Measurements from ENCODE around the gene MEF2C. TPM values are rescaled to one million over a fixed set of nuclear protein-coding genes. Genes with fewer than 3 reads are reported as not detected.

Gene MEF2C
- total RNA-seq, 2 donors from 2014 or later, result 36.1 to 57.5 TPM

DNA sequence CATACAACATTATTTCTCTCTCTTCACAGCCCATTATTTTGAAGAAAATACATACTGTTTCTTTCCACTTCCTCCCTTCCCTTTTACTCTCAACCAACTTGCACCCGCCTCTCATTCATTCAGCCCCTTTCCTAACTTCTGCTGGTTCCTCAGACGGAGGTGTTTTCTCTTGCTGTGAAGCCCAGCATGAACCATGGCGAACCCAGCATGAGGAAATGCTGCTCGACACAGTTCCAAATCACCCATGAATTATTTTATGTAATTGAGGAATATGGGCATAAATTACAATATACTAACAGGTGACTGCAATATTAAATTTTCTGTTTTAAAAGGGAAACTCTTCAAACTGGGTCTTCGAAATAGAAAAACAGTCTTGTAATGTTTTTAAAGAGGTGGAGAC, 124.8 kb downstream of the MEF2C start:
- no peaks in the 10 kb centered on the region for H3K9me3 ChIP-seq
- H3K27me3 ChIP-seq, result no peaks in the 10 kb centered on the region
- DNase-seq (ENCODE audit: low spot score), result no peak
- TF ChIP-seq, protein P1, sequence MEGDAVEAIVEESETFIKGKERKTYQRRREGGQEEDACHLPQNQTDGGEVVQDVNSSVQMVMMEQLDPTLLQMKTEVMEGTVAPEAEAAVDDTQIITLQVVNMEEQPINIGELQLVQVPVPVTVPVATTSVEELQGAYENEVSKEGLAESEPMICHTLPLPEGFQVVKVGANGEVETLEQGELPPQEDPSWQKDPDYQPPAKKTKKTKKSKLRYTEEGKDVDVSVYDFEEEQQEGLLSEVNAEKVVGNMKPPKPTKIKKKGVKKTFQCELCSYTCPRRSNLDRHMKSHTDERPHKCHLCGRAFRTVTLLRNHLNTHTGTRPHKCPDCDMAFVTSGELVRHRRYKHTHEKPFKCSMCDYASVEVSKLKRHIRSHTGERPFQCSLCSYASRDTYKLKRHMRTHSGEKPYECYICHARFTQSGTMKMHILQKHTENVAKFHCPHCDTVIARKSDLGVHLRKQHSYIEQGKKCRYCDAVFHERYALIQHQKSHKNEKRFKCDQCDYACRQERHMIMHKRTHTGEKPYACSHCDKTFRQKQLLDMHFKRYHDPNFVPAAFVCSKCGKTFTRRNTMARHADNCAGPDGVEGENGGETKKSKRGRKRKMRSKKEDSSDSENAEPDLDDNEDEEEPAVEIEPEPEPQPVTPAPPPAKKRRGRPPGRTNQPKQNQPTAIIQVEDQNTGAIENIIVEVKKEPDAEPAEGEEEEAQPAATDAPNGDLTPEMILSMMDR (IDR thresholded peaks at IDR 0.05), result no peak
- H3K36me3 ChIP-seq, result peaks cover 26% of the 10 kb centered on the region
- no peak overlapping the region for H3K27ac ChIP-seq
- no peak overlapping the region for H3K4me3 ChIP-seq
- H3K4me1 ChIP-seq, result peaks cover 0 to 12% of the 10 kb centered on the region in 2 donors

DNA sequence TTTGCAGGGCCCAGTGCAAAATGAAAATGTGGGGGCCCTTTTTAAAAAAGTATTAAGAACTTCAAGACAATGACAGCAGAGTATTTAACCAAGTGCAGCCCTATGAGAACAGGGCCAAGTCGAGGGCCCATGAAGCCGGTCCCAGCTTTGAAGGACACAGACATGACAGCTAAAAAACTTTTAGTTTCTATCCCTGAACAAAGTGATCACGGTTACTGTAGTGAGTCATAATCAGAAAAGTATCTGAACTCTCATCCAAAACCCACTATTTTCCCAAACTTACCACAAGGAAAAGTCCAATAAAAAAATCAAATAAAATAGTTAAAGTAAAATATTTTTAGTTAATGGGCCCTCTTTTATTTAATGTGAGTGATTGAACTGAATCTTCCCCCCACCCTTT, 126.0 kb downstream of the MEF2C start:
- peaks cover 30% of the 10 kb centered on the region for H3K36me3 ChIP-seq
- no peaks in the 10 kb centered on the region for H3K27me3 ChIP-seq
- H3K4me1 ChIP-seq, result peaks cover 0 to 11% of the 10 kb centered on the region in 2 donors
- no peak overlapping the region for H3K4me3 ChIP-seq
- no peak overlapping the region for H3K27ac ChIP-seq
- TF ChIP-seq, protein P1 (IDR thresholded peaks at IDR 0.05), result no peak
- no peaks in the 10 kb centered on the region for H3K9me3 ChIP-seq
- DNase-seq (ENCODE audit: low spot score), result no peak

DNA sequence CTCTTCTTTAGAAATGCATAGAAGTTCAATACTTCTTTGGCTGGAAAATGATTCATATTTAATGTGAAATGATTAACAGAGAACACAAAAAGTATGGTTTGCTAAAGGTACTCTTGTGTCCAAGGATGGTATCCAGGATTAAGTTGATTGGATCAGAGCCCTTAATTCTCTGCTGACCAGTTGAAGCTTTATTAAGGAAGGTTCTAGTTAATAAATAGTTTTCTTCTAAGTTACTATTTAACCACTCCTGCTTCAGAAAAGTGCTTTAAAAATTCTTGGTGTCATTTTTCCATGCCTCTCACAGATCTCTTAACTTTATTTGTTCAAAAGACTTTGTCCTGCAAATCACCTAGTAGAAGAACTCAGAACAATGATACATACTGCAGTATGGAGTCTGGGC, 134.3 kb downstream of the MEF2C start:
- peaks cover 41% of the 10 kb centered on the region for H3K36me3 ChIP-seq
- no peak for DNase-seq (ENCODE audit: low spot score)
- no peak overlapping the region for H3K27ac ChIP-seq
- H3K27me3 ChIP-seq, result no peaks in the 10 kb centered on the region
- H3K4me1 ChIP-seq, result peaks cover 0 to 14% of the 10 kb centered on the region in 2 donors
- TF ChIP-seq, protein P1 (IDR thresholded peaks at IDR 0.05), result no peak
- no peak overlapping the region for H3K4me3 ChIP-seq
- no peaks in the 10 kb centered on the region for H3K9me3 ChIP-seq

DNA sequence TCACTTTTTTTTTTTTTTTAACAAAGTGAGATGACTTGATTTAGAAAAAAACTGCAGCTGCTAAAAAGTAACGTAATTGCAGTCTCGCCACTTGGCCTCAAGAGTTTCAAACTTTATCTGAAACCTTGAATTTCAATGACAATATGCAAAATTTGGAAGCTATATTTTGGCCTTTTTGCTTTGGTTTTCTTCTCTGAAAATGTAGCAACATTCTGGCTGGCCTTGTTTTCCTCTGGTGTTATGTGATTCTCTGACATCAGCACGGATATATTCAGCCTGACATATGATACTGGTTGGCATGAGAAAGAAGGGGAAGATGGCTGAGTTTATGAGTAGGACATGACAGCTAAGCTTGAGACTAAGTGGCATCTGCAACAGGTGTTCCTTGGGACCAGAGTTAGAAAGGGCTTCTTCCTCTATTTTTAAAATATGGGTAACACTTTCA, 136.5 kb downstream of the MEF2C start:
- Histone ChIP-seq H3K27ac (peak overlapping the region in 1 of 2 donors; percentile 22), H3K4me1 (peaks cover 0 to 23% of the 10 kb centered on the region in 2 donors)

DNA sequence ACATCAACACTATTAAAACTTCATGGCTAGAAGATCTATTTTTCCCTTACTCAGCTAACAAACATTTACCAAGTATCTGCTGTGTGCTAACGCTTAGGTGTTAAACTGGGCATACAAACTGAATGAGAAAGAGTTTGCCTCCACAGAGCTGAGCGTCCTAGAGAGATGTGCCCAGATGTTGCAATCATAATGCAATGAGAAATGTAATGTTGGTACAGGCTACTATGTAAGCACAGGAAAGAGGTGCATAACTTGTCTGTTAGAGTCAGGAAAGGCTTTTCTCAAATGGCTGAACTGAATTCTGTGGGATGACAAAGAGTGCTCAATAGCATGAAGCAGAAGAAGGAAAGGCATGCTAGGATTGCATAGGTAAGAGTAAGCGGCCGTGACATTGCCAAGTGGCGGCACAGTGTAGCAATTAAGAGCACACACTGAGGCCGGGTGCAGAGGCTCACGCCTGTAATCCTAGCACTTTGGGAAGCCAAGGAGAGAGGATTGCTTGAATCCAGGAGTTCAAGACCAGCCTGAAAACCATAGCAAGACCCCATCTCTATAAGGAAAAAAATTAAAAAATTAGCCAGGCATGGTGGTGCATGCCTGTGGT, 137.8 kb downstream of the MEF2C start:
- Histone ChIP-seq H3K36me3 (peaks cover 19% of the 10 kb centered on the region), H3K27ac (no peak overlapping the region), H3K4me3 (no peak overlapping the region), H3K4me1 (peaks cover 0 to 23% of the 10 kb centered on the region in 2 donors), H3K27me3 (no peaks in the 10 kb centered on the region), H3K9me3 (no peaks in the 10 kb centered on the region)
- TF ChIP-seq, protein P1 (IDR thresholded peaks at IDR 0.05), result no peak
- no peak for DNase-seq (ENCODE audit: low spot score)

More for the DNA sequence above, 136.5 kb downstream of the MEF2C start:
- no peaks in the 10 kb centered on the region for H3K27me3 ChIP-seq
- peaks cover 32% of the 10 kb centered on the region for H3K36me3 ChIP-seq
- no peak overlapping the region for H3K4me3 ChIP-seq
- no peaks in the 10 kb centered on the region for H3K9me3 ChIP-seq
- TF ChIP-seq, protein P1 (IDR thresholded peaks at IDR 0.05), result no peak
- DNase-seq (ENCODE audit: low spot score), result no peak

Measured in right atrium auricular region (tissue), 2 donors.